Activated CD4-positive, alpha-beta T cell treated with anti-CD3 and anti-CD28 coated beads, Interleukin-2, amount 50 U/mL, for 16 hours (primary cell): ENCODE data around the gene RBFOX2.
"Not testable (repeated sequence)": the region's sequence is repeated elsewhere in the genome, so short reads cannot be mapped to it uniquely, and the experiment has no call there.

Experiments
- DNase-seq: peaks from one replicate; pipeline ENCODE4 v3.0.0-alpha.2; 2020

Gene RBFOX2

GRCh38 chr22:35754761-35755160, 273.9 kb downstream of the RBFOX2 start:
- no peak for DNase-seq

- DNase-seq: no peak
Measured at GRCh38 chr22:35752863-35753189, 275.8 kb downstream of the RBFOX2 start.

GRCh38 chr22:35752006-35752862, 276.4 kb downstream of the RBFOX2 start:
- DNase-seq: no peak

DNA sequence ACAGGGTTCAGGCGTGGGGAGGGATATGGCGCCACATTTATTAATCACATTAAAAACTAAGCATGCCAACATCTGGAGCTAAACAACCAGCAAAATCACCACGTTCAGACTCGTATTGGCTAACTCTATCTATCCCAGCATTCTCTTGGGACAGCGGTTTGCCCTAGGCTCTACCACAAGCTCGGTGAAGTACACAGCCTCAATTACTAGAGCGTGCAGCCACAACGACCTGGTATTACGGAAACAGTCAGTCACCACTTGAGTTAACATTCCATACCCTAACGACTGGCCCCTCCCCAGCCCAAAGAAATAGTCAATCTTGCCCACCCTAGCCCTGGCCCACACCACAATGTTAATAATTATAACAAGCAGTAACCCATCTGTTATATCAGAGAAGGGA, 278.8 kb downstream of the RBFOX2 start:
- DNase-seq: no peak

DNA sequence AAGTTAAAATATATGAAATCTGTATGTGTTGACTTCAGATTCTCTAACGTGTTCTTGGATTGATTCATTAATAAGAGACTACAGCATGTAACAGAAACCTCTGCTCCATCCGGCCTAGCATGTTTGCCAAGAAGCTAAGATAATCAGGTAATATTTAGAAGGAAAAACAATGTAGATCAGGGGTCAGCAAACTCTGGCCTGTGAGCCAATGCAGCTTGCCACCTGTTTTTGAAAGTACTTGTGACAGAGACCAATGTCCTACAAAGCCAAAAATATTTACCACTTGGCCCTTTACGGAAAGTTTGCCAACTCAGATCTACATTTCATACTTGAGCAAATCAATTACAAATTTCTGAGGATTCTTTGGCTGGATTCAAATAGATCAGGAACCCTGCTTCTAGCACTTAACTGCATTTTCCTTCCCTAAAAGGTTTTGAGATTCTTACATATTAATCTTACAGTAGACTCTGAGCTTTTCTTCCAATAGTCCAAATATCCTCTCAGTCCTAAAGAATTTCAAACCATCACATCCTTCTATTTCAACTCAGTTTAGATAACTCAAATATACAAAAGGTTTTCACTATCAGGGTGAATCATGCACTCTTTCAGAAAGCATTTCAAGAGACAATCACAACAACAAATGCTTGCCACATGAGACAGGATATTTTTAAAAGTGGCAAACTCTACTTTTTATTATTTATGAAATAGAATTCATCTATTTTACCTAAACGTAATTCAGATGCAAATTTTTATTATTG, 281.5 kb downstream of the RBFOX2 start:
- DNase-seq: no peak

DNA sequence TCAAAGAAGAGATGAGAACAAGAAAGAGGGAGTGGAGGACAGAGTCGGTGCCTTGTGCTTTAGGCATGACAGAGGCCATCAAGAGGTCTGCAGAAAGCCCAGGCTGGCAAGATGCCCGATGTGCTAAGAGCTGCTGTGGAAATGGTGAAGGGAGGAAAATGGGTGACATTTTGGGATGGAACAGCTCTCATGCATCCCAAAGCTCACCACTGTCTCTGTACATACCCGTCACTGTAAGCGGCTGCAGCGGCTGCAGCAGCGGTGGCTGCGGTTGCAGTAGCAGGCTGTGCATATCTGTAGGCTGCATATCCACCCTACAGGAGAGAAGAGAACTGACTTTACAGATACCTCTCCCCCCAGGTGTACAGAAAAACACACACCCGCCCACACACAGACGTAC, 282.4 kb downstream of the RBFOX2 start:
- DNase-seq: no peak

GRCh38 chr22:35743326-35743860, 285.2 kb downstream of the RBFOX2 start:
- no peak for DNase-seq

DNA sequence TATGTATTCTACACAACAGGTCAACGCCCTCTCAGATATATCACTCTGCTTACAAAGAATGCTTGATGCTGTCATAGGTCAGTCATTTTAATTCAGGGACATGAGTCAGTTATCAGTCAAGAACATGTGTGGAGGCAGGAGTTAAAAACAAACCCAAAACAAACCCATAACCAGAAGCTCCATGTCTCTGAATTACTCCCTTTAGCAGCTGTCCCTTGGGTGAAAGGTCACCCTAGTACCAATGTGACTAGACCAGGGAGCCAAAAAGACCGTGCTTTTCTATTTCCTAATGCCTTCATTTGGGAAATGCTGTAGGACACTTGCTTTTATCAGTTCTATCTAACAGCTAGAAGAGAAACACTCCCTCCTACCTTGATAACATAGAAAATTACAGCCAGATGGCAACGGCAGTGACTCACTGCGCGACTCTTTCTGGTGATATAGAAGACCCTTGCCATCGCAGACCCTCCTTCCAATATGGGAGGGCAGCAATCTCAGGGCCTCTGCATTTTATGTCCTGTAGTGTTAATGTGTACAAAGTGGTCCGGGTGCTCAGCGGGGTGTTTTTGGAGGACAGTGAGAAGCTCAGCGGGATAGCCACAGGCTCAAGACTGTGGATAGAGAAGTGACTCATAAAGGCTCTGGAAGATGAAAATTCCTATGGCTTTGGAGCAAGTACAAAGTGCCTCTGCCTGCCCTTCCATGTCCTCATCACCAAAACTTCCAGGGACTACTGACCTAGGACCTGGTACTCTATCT, 286.1 kb downstream of the RBFOX2 start:
- DNase-seq: no peak

DNA sequence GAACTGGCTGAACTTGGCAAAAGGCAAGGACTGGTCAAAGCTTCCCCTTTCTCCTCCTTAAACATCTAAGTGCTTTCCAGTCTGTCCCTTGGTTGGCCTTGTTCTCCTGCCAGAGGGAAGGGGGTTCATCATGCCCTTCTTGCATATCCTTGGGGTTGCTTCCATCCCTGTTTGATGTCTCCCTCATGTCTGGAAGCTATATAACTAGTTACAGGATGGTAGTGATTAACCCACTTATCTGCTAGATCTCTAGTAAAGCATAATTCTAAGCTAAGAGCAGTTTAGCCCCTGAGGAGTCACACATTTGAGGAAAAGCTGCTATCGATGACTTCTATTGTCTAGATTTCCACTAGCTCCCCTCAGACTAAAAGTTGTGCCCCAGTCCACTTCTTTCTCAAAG, 288.0 kb downstream of the RBFOX2 start:
- no peak for DNase-seq

DNA sequence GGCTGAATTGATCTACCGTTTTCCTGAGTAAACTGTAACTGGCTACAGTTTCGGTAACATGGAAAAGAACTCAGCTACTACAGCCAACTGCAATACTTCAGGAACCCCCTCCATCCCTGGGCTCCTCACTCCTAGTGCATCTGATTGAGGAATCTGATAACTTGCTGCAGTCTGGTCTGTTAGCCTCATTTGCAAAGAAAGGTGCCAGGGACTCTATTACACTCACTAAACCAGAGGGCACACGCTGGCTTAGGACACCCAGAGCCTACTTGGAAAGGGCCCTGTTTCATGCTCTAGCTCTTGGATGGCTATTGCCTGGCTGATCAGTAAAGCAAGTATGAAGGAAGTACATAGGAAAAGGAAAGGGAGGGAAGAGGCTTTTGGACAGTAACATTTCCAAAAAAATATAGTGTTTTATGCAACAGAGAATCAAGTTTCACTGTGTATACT, 288.7 kb downstream of the RBFOX2 start:
- no peak for DNase-seq

DNA sequence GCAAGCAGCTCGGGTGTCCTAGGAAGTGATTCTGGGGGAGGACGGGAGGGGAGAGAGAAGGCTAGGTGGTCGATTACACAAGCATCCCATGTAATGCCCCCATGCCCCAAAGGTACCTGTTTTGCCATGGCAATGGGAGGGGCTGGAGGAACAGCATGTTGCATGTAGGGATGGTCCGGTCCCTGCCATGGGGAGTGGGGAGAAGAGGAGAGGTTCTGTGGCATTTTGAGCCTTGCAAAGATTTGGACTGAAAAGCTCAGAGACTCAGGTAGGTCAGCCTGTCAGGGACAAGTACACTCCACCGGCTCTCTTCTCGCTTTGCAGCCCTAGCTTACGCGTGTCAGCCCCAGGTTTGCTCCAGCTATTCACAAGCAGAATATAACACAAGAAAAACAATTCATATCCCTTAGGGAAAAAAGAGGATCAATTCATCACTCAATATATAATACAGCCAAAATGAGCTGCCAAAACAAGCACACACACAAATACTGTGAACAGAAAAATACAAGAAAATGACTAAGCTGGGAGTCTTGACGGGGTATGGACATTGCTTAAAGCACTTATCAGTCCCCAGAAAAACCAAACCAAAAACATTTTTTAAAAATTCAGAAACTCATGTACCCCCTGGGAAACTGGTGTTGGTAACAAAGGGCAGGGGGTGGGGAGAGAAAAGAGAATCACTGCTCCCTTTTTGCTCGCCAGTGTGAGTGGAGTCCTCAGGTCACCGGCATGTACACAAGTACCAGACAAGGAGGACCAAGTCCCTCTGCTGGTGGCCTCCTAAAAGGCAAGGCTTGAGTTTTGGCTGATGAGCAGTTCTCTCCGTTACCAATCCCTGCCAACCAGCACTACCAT, 289.3 kb downstream of the RBFOX2 start:
- DNase-seq: no peak

DNA sequence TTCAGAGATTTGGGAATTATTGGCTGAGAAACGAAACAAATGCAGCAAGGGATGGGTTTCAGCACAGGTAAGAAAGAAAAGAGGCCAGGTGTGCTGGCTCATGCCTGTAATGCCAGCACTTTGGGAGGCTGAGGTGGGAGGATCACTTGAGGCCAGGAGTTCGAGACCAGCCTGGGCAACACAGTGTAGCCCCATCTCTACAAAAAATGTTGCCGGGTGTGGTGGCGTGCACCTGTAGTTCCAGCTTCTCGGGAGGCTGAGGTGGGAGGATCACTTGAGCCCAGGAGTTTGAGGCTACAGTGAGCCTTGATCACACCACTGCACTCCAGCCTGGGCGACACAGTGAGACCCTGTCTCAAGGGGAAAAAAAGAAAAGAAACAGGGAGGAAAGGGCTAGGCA, 290.7 kb downstream of the RBFOX2 start:
- not testable (repeated sequence) for DNase-seq

- no peak for DNase-seq
Measured at GRCh38 chr22:35736701-35737100, 291.9 kb downstream of the RBFOX2 start.

- DNase-seq: no peak
Measured at GRCh38 chr22:35736166-35736565, 292.5 kb downstream of the RBFOX2 start.

GRCh38 chr22:35735542-35735941, 293.1 kb downstream of the RBFOX2 start:
- DNase-seq: no peak

- DNase-seq: no peak
Measured at GRCh38 chr22:35734517-35734827, 294.2 kb downstream of the RBFOX2 start.

DNA sequence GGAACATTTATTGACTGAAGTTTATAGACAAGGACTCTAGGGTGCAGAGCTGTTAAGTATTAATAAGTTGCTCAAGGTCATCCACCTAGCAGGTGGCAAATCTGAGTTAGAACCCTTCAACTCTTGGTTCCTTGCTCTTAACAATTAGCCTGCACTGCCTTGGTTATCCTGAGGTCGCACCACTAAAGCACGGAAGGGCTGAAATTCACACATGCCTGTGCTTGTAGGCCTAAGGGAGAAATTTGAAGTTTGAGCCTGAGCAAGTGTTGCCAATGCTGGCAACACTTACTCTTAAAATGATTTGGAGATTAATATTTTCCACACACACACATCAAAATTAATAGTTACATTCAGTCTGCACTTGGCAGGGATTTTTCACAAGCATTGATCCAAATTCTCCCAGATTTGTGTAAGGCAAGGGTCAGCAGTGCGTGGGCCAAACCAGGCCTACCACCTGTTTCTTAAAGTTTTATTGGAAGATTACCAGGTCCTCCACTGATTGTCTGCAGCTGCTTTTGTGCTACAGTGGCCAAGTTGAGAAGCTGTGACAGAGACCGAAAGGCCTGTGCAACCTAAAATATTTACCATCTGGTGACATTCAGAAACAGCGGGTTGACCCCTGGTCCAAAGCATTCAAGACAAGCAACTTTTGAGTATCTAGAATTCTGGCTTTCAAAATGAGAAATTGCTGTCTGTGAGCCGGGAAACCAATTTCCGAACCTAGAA, 294.7 kb downstream of the RBFOX2 start:
- DNase-seq: no peak

DNA sequence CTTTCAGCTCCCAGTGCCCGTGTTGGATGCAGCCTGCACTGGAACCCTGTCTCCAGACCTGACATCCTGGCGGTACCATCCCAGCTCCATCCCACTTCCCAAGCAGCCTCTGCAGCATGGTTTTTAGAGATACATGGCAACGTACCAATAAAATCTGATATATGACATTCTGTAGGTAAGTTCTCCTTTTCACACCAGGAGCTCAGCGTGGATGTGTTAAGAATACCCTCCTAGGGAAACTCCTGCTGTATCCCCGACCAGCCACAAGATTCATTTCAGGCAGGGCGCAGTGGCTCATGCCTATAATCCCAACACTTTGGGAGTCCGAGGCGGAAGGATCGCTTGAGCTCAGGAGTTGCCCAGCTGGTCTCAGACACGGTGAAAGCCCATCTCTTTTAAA, 295.6 kb downstream of the RBFOX2 start:
- DNase-seq: no peak

DNA sequence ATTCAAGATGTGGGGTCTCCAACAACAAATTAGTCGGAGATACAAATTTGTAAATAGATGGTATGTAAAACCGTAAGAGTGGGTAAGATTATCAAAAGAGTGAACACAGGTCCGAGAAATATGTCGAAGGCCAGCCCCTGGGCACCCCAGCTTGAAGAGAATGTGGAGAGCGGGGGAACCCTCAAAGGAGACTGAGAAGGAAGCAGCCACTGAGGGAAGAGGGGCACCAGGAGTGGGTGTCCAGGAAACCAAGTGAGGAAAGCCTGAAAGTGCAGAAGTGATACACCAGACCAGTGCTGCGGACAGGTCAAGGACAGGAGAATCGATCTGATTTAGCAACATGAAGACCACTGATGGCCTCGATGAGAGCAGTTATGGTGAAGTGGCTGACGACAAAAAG, 296.5 kb downstream of the RBFOX2 start:
- no peak for DNase-seq

DNA sequence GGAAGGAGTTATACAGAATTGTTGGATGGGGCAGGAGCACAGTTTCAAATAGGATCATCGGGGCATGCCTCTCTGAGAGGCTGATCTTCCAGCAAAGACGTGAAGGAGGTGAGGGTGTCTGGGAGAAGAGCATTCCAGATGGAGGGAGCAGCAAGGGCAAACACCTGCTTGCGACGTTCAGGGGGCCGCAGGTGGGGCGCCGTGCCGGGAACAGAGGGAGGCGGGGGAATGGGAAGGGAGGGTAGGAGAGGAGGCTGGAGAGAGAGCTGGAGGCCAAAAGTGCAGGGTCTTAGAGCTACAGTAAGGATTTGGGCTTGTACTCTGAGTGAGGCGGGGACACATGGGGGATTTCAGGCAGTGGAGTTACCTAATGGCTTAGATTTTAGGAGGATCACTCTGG, 297.3 kb downstream of the RBFOX2 start:
- DNase-seq: no peak

DNA sequence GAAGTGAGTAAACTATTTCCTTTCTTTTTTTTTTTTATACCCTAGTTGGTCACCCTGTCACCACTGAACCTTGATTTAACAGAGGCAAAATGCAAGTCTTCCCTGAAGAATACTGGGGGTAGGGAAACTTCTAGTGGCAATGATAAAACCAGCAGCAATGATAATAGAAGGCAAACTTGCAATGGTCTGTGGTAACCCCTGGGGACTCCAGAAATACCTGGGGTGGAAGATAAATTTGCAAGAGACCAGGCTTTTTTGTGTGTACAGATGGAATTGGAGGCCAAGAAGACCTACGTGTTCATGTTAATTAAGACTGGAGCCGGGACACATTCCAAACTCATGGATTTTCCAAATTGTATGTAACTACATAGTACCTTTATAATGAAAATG, 299.3 kb downstream of the RBFOX2 start:
- no peak for DNase-seq
